DND-41 (cell line): ENCODE data around the gene RAMP2.
"Not testable (repeated sequence)": the region's sequence is repeated elsewhere in the genome, so short reads cannot be mapped to it uniquely, and the experiment has no call there.

Experiments
- CTCF ChIP-seq: IDR thresholded peaks from 2 replicates; pipeline ENCODE4 v1.5.1; 2012; ENCODE audit warnings: borderline replicate concordance, low read length, moderate library complexity, mild to moderate bottlenecking; ENCODE audit not compliant: poor library complexity, severe bottlenecking; ENCODE audit errors: extremely low read depth
- EZH2 ChIP-seq: IDR thresholded peaks from 3 replicates; pipeline ENCODE4 v1.6.1; 2012; ENCODE audit warnings: borderline replicate concordance, low read depth, mild to moderate bottlenecking, moderate library complexity, low read length, inconsistent platforms; ENCODE audit not compliant: severe bottlenecking

DNA sequence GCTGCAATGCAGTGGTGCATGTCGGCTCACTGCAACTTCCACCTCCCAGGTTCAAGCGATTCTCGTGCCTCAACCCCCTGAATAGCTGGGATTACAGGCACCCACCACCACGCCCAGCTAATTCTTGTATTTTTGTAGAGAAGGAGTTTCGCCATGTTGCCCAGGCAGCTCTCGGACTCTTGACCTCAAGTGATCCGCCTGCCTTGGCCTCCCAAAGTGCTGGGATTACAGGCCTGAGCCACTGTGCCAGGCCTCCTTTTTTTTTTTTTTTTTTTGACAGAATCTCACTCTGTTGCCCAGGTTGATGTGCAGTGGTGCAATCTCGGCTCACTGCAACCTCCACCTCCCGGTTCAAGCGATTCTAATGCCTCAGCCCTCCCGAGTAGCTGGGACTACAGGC is 18.1 kb upstream of the RAMP2 start:
- not testable (repeated sequence) for TF ChIP-seq CTCF, EZH2
